ENCODE results near the gene MAN2C1.
A peak's percentile ranks its signal among the peaks of the same experiment; 100 is the strongest.
"Not testable (repeated sequence)": the region's sequence is repeated elsewhere in the genome, so short reads cannot be mapped to it uniquely, and the experiment has no call there.

MAN2C1 gene

GRCh38 chr15:75367913-75368688 is at the start of gene MAN2C1:
TSS of gene MAN2C1 (minus strand) at chr15:75368607. CDS start at chr15:75368583, 24 bp downstream.
- peak; percentile 92 for DNase-seq

- DNase-seq = no peak
Observed at GRCh38 chr15:75416584-75416983, 48.2 kb upstream of the MAN2C1 start.

GRCh38 chr15:75410196-75410595 is 41.8 kb upstream of the MAN2C1 start:
- DNase-seq = no peak

DNA sequence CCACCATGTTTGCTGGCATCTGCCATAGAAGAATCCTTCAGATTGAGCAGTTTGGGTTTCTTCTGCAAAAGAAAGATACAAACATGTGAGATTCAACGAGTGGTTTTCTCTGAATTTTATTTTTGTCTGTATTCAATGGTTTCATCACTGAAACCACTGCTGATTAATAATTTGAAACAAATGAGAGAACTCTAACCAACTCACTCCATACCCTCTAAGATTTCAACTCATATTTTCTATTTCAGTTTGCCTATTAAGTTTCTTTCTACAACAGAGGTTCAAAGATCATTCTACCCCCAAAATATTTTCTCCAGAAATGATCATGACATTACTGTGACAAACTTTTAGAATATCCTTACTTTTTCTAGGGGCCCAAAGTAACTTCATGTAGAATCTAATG is 38.7 kb upstream of the MAN2C1 start:
- no peak for DNase-seq

DNA sequence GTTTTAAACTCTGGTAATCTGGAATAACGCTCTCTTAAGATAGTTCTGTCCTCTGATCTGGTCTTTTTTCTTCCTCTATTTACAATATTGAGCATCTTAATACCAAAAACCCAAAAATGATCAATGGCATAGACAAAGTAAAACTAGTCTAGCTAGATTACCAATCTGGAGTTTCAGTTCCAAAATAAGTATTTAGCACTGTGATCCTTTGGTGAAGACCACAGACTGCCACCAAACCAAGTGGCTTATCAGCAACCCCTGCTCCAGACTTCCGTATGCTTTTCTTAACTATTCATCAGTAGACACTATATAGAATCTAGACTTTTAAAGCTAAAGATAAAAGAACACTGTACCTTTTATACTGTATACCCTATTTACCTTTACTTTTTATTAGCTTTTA is 35.5 kb upstream of the MAN2C1 start:
- no peak for DNase-seq

DNA sequence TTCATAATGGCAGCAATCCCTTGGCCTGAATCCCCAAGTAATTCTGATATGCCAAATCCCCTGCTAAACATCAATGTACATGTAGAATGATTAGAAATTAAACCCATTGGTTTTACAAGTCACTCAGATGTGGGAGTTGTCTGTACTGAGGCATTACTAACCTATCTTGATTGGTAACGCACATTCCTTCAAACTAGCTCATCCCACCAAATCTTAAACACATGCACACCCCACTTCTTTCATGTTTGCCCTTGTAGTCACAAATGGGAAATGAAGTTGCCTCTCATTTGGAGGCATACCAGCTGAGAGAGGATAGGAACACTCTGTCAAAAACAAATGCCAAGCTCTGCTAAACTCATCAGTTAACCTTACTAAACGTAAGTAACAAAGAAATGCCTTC is 29.1 kb upstream of the MAN2C1 start:
- DNase-seq = no peak

GRCh38 chr15:75389791-75390382 is 21.5 kb upstream of the MAN2C1 start:
- no peak for DNase-seq

GRCh38 chr15:75383986-75384385 is 15.6 kb upstream of the MAN2C1 start:
- DNase-seq = not testable (repeated sequence)

DNA sequence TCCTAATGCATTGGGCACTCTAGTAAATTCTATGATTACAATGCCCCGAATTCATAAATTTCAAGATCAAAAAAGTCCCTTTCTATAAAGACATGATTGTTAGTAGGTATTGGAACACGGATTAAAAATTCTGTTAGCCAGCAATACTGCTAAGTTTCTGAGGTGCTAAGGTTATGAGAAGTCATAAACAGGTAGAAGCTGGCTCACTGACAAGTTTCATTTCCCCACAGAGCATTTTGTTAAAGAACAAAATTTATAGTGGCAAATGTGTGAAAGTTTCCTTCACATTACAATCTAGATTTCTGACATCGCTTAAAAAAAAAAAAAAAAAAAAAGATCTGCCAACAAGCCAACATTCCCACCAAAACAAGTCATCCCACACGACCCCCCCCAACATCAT is 12.4 kb upstream of the MAN2C1 start:
- DNase-seq = no peak

DNA sequence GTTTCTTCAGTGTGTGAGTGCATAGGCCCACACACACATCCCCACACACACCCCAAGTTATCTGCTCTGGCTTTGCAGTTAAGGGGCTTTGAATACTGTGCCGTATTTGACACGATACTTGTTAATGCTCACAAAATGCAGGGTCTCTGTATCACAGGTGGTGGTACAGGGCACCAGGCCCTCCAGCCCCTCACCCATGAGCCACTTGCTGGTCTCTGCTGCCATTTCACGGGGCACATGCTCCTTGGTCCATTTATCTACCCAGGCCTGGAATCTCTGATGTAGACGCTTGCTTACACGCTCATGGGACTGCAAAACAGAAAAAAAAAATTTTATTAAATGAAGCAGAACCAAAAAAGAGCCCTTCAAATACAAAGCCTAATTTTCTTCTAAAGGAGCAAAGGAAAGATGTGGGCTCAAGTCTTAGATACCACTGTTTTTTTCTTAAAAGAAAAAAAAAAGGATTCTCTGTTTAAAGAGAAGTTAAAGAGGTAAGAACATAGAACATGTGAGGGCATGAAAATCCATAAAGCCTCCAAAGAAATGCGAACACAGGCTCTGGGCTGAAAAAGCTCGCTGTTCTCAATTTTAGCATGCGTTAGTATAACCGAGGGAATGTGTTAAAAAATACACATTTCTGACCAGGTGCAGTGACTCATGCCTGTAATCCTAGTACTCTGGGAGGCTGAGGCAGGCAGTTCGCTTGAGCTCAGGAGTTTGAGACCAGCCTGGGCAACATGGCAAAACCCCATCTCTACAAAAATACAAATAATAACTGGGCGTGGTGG is 3.7 kb upstream of the MAN2C1 start:
- no peak for DNase-seq

DNA sequence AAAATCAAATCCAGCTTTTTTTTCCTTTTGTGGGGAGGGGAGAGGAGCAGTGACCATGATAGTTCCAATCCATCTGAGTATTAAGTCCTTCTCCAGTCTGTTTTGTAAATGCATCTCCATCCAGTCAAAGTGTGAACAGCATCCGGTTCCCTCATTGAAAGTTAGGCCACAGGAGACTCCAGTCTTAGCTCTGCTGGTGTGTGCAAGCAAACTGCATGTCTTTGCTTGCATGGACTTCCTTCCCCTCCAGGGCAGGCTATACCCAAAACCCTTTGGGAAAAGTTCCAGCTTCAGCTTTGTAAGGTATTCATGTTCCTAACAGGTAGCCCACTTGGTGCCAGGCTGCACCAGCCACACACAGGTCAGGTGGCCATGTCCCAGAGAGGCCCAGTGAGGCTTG is 3.1 kb upstream of the MAN2C1 start:
- no peak for DNase-seq

DNA sequence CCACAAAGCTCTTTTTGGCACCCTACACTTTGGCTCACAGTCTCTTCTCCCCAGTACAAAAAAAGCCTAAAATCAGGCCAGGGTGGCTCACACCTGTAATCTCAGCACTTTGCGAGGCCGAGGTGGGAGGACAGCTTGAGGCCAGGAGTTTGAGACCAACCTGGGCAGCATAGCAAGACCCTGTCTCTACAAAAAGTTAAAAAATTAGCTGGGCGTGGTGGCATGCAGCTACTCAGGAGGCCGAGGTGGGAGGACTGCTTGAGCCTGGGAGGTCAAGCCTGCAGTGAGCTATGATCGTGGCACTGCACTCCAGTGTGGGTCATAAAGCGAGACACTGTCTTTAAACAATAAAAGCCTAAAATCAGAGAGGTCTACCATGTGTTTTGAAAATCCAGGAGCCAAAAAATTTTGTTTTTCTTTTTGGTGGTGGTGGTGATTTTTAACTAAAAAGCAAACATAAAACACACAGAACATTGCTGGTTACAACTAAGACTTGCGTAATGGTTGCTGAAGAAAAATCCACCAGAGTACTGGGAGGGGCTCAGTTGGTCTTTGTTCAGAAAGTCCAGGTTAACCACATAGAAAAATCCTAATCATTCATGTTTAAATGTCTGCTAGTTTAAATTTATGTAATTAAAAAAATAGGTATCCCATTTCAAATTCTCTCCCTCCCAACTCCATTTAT is 1.6 kb upstream of the MAN2C1 start:
- DNase-seq = no peak

DNA sequence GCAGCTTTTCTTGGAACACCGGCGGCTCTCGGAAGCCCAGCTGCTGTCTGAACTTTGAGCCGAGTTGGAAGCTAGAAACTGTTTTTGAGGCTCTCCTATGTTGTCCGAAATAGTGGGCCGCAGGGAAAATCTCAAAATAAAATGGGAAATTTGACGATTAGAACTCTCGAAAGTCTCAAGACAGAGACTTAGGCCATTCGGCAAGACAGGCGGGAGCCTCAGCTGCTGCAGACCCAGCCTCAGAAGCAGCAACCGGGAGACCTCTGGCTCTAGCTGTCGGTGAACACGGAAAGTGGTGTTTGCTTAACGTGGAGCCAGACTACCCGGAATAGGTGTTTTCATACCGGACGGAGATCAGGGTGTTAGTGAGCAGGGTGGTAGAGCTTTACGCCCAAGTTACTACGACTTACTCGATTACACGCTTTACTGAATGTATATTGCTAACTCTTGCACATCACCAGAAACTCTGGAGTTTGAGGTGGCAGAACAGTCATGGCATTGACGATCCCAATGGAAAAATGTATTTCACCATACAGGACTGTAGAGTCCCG is 357 bp upstream of the MAN2C1 start:
- DNase-seq = peak; percentile 34

DNA sequence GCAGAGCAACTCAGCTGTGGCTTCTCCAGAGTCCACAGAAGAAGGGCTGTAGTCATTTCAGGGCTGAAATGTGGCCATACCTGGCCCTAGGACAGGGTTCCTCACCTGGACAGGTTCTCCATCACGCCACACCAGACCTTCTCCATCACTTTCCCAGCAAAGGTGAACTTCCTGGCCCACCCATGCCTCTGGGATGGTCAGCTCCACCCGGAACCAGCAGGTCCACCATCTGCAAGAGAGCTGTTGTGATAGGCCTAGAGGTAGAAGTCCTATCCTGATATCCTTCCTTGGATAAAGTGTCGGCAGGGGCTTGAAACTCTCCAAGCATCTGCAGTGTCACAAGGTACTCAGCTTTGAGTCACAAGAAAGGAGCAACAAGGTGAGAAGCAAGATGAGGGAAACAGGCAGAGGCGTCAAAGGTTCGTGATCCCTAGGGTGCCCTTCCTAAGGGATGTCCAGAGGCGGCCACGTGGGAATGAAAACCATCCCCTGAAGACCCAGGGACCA is 948 bp downstream of the MAN2C1 start:
- DNase-seq = no peak

DNA sequence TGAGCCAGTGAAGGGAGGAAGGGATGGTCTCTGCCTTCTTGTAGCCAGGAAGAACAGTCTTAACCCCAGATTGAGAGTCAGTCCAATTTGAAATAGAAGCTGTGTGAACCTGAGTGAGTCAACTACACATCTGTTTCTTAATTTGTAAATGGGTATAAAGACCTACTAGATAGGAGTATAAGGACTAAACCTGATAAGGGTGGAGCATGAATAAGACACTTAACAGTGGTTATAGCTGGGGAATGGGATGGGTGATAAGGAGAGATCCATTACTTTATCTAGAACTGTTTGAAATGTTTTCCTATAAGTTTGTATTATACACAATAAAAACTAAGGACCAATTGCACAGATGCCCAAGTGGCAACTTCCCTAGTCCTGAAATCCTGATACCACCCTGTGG is 1.4 kb downstream of the MAN2C1 start:
- DNase-seq = no peak

DNA sequence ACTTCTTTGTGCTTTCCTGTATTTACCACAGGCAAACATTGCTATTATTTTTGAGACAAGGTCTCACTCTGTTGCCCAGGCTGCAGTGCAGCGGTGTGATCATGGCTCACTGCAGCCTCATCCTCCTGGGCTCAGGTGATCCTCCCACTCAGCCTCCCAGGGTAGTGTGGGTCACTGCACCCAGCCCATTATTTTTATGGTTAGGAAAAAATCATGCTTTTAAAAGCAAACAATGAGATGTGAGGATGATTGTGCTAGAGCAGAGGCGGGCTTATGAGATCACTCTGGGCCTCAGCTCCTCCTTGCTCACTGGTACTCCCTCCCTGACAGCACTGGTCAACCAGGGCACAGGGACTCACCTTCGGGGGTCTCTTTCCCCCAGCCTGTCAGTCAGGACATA is 2.2 kb downstream of the MAN2C1 start:
- DNase-seq = no peak

DNA sequence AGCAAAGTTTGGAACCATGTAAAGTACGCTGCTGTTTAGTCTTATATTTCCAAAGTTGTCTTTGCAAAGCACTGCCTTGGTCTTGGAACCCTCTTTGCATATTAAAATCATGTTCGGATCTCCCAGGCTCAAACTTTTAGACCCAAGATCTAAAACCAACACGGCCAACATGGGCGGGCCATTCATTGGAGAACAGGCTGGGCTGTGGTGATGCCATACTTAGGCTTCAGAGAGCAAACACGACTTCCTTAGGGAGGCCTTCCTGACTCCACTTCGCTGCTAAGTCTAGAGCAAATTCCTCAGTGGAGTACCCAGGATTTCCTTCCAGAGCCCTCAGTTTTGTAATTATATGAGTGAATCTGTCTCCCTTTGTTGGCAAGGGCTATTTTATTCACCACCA is 3.5 kb downstream of the MAN2C1 start:
- no peak for DNase-seq

- DNase-seq = no peak
Observed at GRCh38 chr15:75363786-75364185, 4.6 kb downstream of the MAN2C1 start.

- no peak for DNase-seq
Observed at GRCh38 chr15:75362642-75363249, 5.7 kb downstream of the MAN2C1 start.

DNA sequence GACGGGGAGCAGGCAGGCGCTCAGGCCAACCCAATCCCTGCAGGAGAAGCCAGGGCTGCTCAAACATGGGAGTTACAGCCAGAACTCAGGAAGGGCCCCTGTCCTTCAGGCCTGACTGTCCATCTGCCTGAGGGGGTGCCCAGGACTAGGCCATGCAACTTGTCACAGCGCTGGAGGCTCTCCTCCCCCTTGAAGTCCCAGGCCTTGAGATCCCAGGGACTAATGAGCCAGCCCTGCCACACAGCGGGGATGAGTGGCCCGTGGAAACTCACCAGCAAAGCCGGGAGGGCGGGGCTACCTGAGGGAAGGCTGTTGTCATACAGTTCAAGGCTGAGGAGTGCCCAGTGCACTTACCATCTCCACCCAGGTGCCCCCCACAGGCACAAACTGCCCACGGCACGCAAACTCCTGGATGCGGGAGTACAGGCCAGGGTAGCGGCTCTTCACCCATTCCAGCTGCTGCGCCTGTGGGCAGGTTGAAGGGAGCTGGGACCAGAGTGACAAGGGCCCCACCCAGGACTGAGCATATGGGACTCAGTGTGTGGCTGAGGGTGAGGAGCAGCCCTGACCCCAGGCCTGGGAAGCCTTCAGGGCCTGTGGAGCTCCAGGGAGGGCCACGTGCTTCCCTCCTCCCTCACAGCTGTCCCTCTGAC is 6.3 kb downstream of the MAN2C1 start:
- no peak for DNase-seq

DNA sequence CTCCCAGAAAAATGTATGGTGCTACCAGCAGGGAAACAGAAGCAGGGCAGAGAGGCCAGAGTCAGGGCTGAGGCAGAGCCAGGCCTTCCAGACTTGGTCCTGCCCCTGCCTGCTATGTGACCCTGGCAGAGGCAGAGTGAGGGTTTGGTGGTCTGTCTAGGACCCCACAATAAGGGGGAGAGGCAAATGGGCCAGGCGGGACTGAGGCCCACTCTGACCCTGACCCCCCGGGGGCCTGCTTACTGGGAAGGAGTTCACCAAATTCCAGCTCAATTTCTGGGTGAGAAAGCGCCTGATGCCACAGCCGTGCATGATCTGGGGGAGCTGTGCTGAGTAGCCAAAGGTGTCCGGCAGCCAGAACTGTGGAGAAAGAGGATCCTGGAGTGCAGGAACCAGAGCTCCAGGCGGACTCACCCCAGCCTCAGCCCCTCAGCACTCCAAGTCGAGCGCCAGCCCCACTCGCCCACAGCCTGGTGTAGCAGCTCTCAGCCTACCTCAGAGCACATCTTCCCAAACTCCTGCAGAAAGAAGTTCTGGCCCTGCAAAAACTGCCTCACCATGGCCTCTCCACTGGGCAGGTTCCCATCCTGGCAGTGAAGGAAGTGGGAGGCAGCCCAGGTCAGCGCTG is 6.9 kb downstream of the MAN2C1 start:
- no peak for DNase-seq

Measured in CD4-positive, alpha-beta T cell treated with Interleukin-10 for 1 hour (primary cell).